GM12864 (cell line): Measurements from ENCODE around the gene BMF.

Source experiments
- DNase-seq: peaks from one replicate; pipeline ENCODE4 v3.0.0-alpha.2; 2011; ENCODE audit warnings: low read depth
- H3K4me3 ChIP-seq: 2 replicates; pipeline ENCODE4 v1.5.1; 2011; ENCODE audit warnings: mild to moderate bottlenecking, low read depth, low read length, control low read depth
- CTCF ChIP-seq: IDR thresholded peaks from 2 replicates; pipeline ENCODE4 v1.5.1; 2011; ENCODE audit warnings: low read depth, mild to moderate bottlenecking, moderate library complexity, low read length, control low read depth, inconsistent platforms; ENCODE audit errors: missing control alignments

Gene BMF

GRCh38 chr15:40045572-40046217 is 63.0 kb downstream of the BMF start:
- TF ChIP-seq CTCF: no peak
- no peak overlapping the region for H3K4me3 ChIP-seq
- no peak for DNase-seq

- peak; percentile 95 for TF ChIP-seq CTCF
- DNase-seq: no peak
- no peak overlapping the region for H3K4me3 ChIP-seq
Measured at GRCh38 chr15:40044717-40045571, 63.7 kb downstream of the BMF start.

GRCh38 chr15:40043927-40044716 is 64.6 kb downstream of the BMF start:
- DNase-seq: no peak
- H3K4me3 ChIP-seq: no peak overlapping the region
- no peak for TF ChIP-seq CTCF

GRCh38 chr15:40042791-40043320 is 65.8 kb downstream of the BMF start:
- DNase-seq: no peak
- H3K4me3 ChIP-seq: no peak overlapping the region
- TF ChIP-seq CTCF: no peak

GRCh38 chr15:40040770-40041169 is 67.9 kb downstream of the BMF start:
- TF ChIP-seq CTCF: no peak
- H3K4me3 ChIP-seq: no peak overlapping the region
- no peak for DNase-seq

GRCh38 chr15:40040293-40040635 is 68.4 kb downstream of the BMF start:
- peak overlapping the region; percentile 42 for H3K4me3 ChIP-seq
- DNase-seq: no peak
- TF ChIP-seq CTCF: no peak
